Uterus (tissue), 4 donors: ENCODE measurements around the gene MON1B. TPM values are rescaled to one million over a fixed set of nuclear protein-coding genes. Genes with fewer than 3 reads are reported as not detected.

Experiments used
- DNase-seq, 2 donors: peaks; one replicate each; pipeline ENCODE4 v3.0.0-alpha.2; 2019 to 2020
- H3K27ac ChIP-seq, 2 donors: fragments of 200-600 bp; sonication (generic); 1 replicate in 1 of 2; 2 replicates in 1 of 2; pipeline ENCODE4 v1.5.1; 2016 to 2018
- H3K27me3 ChIP-seq, 2 donors: fragments of 200-600 bp; sonication (generic); one replicate each; pipeline ENCODE4 v1.5.1; 2018 to 2019; ENCODE audit warnings: control low read depth in 1 of 2
- H3K36me3 ChIP-seq, 2 donors: fragments of 200-600 bp; sonication (generic); one replicate each; pipeline ENCODE4 v1.5.1; 2019; ENCODE audit warnings: control low read depth in 1 of 2
- H3K4me1 ChIP-seq, 2 donors: fragments of 200-600 bp; sonication (generic); one replicate each; pipeline ENCODE4 v1.5.1; 2018 to 2019; ENCODE audit warnings: control low read depth in 1 of 2
- H3K4me3 ChIP-seq, 2 donors: fragments of 200-600 bp; sonication (generic); 1 replicate in 1 of 2; 2 replicates in 1 of 2; pipeline ENCODE4 v1.5.1; 2018 to 2019; ENCODE audit warnings: mild to moderate bottlenecking in 1 of 2
- H3K9me3 ChIP-seq, 2 donors: fragments of 200-600 bp; sonication (generic); one replicate each; pipeline ENCODE4 v1.5.1; 2019; ENCODE audit warnings: control low read depth in 1 of 2
- CTCF ChIP-seq, 4 experiments: fragments of 200-600 bp in 2 of 4; fragments of 450-650 bp in 2 of 4; sonication (generic) in 2 of 4; IDR thresholded peaks; one replicate each; pipeline ENCODE4 v1.5.1; 2016 to 2019; ENCODE audit warnings: antibody characterized with exemption in 4 of 4, mild to moderate bottlenecking in 2 of 4, moderate library complexity in 1 of 4
- POLR2A ChIP-seq, 2 donors: fragments of 450-650 bp; IDR thresholded peaks; one replicate each; pipeline ENCODE4 v1.6.1; 2016; ENCODE audit warnings: antibody characterized with exemption in 2 of 2, mild to moderate bottlenecking in 1 of 2, moderate library complexity in 1 of 2
- intact Hi-C: fragments of 100-400 bp; cut with DNase I; formaldehyde crosslinking; loops from one replicate; pipeline ENCODE4 v1.15.1; 2023; ENCODE audit warnings: low total_unique reads
- total RNA-seq, 4 donors: library from RNA; depleted of rRNA in 3 of 4; stranded (reverse); fragments of >200 nt in 3 of 4; gene quantifications; one replicate each; pipeline versions ENCODE4 v1.1.0 to v1.2.4, GENCODE V29; 2014 to 2023
- donor health status: DM: yes; HTN: yes; CAD: no.

Gene MON1B
- total RNA-seq, 4 donors from 2014 or later, result 1.3 to 35.8 (median 20.2) TPM

GRCh38 chr16:77197747-77198146 is 6.8 kb downstream of the MON1B start:
- no peak for TF ChIP-seq POLR2A (IDR thresholded peaks at IDR 0.05)
- no peak for TF ChIP-seq CTCF (IDR thresholded peaks at IDR 0.05)
- no peak for DNase-seq
- Histone ChIP-seq H3K27ac (no peak overlapping the region), H3K27me3 (no peaks in the 10 kb centered on the region), H3K4me1 (no peaks in the 10 kb centered on the region), H3K4me3 (no peak overlapping the region), H3K9me3 (no peaks in the 10 kb centered on the region), H3K36me3 (no peaks in the 10 kb centered on the region)
- intact Hi-C loops, result no loop called here

- DNase-seq, result no peak
- Histone ChIP-seq H3K9me3 (no peaks in the 10 kb centered on the region), H3K27me3 (no peaks in the 10 kb centered on the region), H3K36me3 (no peaks in the 10 kb centered on the region), H3K27ac (no peak within 1 kb of the TSS), H3K4me1 (no peaks in the 10 kb centered on the region), H3K4me3 (no peak within 1 kb of the TSS)
- TF ChIP-seq CTCF (IDR thresholded peaks at IDR 0.05) (no peak), POLR2A (IDR thresholded peaks at IDR 0.05) (no peak)
- intact Hi-C loops, result no loop called here
These were observed 8.2 kb downstream of the MON1B start, which contains the start of gene SYCE1L for GRCh38 chr16:77199211-77199610. SYCE1L (plus strand) TSS chr16:77199408; CDS start chr16:77199452, 44 bp downstream.

- no peak overlapping the region for H3K4me3 ChIP-seq
- TF ChIP-seq CTCF (IDR thresholded peaks at IDR 0.05) (no peak), POLR2A (IDR thresholded peaks at IDR 0.05) (no peak)
- no peaks in the 10 kb centered on the region for H3K9me3 ChIP-seq
- intact Hi-C loops, result no loop called here
- H3K4me1 ChIP-seq, result no peaks in the 10 kb centered on the region
- H3K27ac ChIP-seq, result no peak overlapping the region
- no peak for DNase-seq
- no peaks in the 10 kb centered on the region for H3K27me3 ChIP-seq
- H3K36me3 ChIP-seq, result no peaks in the 10 kb centered on the region
These were observed 15.5 kb downstream of the MON1B start for GRCh38 chr16:77206533-77206932.

GRCh38 chr16:77207030-77207429 is 16.0 kb downstream of the MON1B start:
- no peaks in the 10 kb centered on the region for H3K36me3 ChIP-seq
- no peak for TF ChIP-seq CTCF (IDR thresholded peaks at IDR 0.05)
- no peak for TF ChIP-seq POLR2A (IDR thresholded peaks at IDR 0.05)
- intact Hi-C loops, result no loop called here
- H3K27me3 ChIP-seq, result no peaks in the 10 kb centered on the region
- H3K9me3 ChIP-seq, result no peaks in the 10 kb centered on the region
- H3K27ac ChIP-seq, result no peak overlapping the region
- no peaks in the 10 kb centered on the region for H3K4me1 ChIP-seq
- H3K4me3 ChIP-seq, result no peak overlapping the region
- DNase-seq, result no peak

GRCh38 chr16:77208382-77208781 is 17.4 kb downstream of the MON1B start:
- intact Hi-C loops, result no loop called here
- Histone ChIP-seq H3K4me1 (no peaks in the 10 kb centered on the region), H3K36me3 (no peaks in the 10 kb centered on the region), H3K9me3 (no peaks in the 10 kb centered on the region), H3K4me3 (no peak overlapping the region), H3K27ac (no peak overlapping the region), H3K27me3 (no peaks in the 10 kb centered on the region)
- TF ChIP-seq CTCF (IDR thresholded peaks at IDR 0.05) (no peak), POLR2A (IDR thresholded peaks at IDR 0.05) (no peak)
- no peak for DNase-seq
